Peyer's patch (tissue), 4 donors: Measurements from ENCODE around the gene ACSL4. TPM values are rescaled to one million over a fixed set of nuclear protein-coding genes. Genes with fewer than 3 reads are reported as not detected.
"Not testable (repeated sequence)": the region's sequence is repeated elsewhere in the genome, so short reads cannot be mapped to it uniquely, and the experiment has no call there.

Experiments
- DNase-seq, 3 donors: peaks; one replicate each; pipeline ENCODE4 v3.0.0-alpha.2; 2017 to 2019
- H3K27ac ChIP-seq, 4 donors: fragments of 200-600 bp; sonication (generic); one replicate each; pipeline ENCODE4 v1.5.1; 2016 to 2019
- H3K27me3 ChIP-seq, 2 donors: fragments of 200-600 bp; sonication (generic); one replicate each; pipeline ENCODE4 v1.5.1; 2019
- H3K36me3 ChIP-seq, 3 donors: fragments of 200-600 bp; sonication (generic); one replicate each; pipeline ENCODE4 v1.5.1; 2016 to 2019
- H3K4me1 ChIP-seq, 4 donors: fragments of 200-600 bp; sonication (generic); one replicate each; pipeline ENCODE4 v1.5.1; 2016 to 2019
- H3K4me3 ChIP-seq, 4 donors: fragments of 200-600 bp; sonication (generic); 1 replicate in 3 of 4; 2 replicates in 1 of 4; pipeline ENCODE4 v1.5.1; 2016 to 2019; ENCODE audit warnings: mild to moderate bottlenecking in 1 of 4
- H3K9me3 ChIP-seq, 4 donors: fragments of 200-600 bp; sonication (generic); one replicate each; pipeline ENCODE4 v1.5.1; 2016 to 2019; ENCODE audit warnings: mild to moderate bottlenecking in 1 of 4
- POLR2A ChIP-seq, 2 donors: fragments of 450-650 bp; IDR thresholded peaks; one replicate each; pipeline ENCODE4 v1.5.1; 2017; ENCODE audit warnings: antibody characterized with exemption in 2 of 2, mild to moderate bottlenecking in 2 of 2, moderate library complexity in 2 of 2
- total RNA-seq, 4 donors: library from RNA; depleted of rRNA; stranded (reverse); fragments of >200 nt; gene quantifications; one replicate each; pipeline ENCODE4 v1.1.0, GENCODE V29; 2016
- TF ChIP-seq, protein P1 (sequence below), 6 experiments: fragments of 450-650 bp in 4 of 6; fragments of 200-600 bp in 2 of 6; sonication (generic) in 1 of 6; IDR thresholded peaks; one replicate each; pipeline ENCODE4 v1.5.1; 2017 to 2019; ENCODE audit warnings: antibody characterized with exemption in 6 of 6, mild to moderate bottlenecking in 3 of 6, moderate library complexity in 1 of 6

The ACSL4 gene
- total RNA-seq, 4 donors from 2014 or later = 12.4 to 32.2 (median 17.6) TPM

DNA sequence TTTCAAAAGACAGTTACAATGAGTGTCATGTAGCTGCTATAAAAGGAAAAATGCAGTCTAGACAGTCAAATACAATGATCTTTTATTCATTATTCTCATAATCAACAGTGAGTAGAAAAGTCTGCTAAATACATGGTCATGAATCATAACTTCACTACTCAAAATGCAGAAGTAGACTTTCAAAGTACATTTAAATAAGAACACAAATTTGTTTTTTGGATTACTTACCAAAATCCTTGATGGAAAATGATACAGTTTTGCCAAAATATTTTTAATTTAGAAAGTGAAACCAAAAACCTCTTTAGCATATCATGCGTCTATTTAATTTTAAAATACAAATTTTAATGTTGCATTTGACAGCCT lies 4.9 kb downstream of the ACSL4 start:
- H3K27ac ChIP-seq = peak overlapping the region in 1 of 4 donors; percentile 26
- no peaks in the 10 kb centered on the region for H3K9me3 ChIP-seq
- H3K27me3 ChIP-seq = no peaks in the 10 kb centered on the region
- no peaks in the 10 kb centered on the region for H3K4me1 ChIP-seq
- no peak for DNase-seq
- TF ChIP-seq, protein P1, sequence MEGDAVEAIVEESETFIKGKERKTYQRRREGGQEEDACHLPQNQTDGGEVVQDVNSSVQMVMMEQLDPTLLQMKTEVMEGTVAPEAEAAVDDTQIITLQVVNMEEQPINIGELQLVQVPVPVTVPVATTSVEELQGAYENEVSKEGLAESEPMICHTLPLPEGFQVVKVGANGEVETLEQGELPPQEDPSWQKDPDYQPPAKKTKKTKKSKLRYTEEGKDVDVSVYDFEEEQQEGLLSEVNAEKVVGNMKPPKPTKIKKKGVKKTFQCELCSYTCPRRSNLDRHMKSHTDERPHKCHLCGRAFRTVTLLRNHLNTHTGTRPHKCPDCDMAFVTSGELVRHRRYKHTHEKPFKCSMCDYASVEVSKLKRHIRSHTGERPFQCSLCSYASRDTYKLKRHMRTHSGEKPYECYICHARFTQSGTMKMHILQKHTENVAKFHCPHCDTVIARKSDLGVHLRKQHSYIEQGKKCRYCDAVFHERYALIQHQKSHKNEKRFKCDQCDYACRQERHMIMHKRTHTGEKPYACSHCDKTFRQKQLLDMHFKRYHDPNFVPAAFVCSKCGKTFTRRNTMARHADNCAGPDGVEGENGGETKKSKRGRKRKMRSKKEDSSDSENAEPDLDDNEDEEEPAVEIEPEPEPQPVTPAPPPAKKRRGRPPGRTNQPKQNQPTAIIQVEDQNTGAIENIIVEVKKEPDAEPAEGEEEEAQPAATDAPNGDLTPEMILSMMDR (IDR thresholded peaks at IDR 0.05) = no peak
- no peak for TF ChIP-seq POLR2A (IDR thresholded peaks at IDR 0.05)
- peak overlapping the region in 1 of 4 donors; percentile 7 for H3K4me3 ChIP-seq
- H3K36me3 ChIP-seq = no peaks in the 10 kb centered on the region

DNA sequence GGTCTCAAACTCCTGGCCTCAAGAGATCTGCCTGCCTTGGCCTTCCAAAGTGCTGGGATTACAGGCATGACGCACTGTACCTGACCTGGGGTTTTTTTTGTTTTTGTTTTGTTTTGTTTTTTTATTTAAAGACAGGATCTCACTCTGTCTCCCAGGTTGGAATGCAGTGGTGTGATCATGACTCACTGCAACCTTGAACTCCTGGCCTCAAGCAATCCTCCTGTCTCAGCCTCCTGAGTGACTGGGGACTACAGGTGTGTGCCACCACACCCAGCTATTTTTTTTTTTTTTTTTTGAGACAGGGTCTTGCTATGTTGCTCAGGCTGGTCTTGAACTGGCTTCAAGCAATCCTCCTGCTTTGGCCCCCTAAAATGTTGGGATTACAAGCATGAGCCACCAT lies 8.1 kb downstream of the ACSL4 start:
- not testable (repeated sequence) for H3K4me3 ChIP-seq, DNase-seq, H3K27me3 ChIP-seq, H3K4me1 ChIP-seq, H3K36me3 ChIP-seq, H3K27ac ChIP-seq, H3K9me3 ChIP-seq

DNA sequence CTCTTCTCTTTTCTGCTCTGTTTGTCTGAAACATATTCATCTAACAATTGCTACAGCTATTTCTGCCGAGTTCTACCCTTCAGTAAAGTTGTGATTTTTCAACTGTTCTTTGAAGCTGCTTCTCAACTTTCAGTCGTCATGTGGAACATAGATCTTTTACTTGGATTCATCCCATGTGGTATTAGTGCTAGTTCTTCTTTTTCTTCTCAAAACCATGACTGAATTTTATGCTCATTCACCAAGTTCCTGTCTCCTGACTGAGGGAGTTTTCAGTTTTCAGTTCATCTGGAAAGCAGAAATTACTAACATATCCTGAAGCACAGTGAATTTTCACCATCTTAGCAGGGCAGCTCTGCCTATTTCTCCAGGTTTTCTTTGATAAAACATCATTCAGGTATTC lies 12.1 kb downstream of the ACSL4 start:
- H3K4me1 ChIP-seq = no peaks in the 10 kb centered on the region
- DNase-seq = no peak
- no peaks in the 10 kb centered on the region for H3K36me3 ChIP-seq
- H3K27me3 ChIP-seq = no peaks in the 10 kb centered on the region
- no peak for TF ChIP-seq POLR2A (IDR thresholded peaks at IDR 0.05)
- H3K9me3 ChIP-seq = no peaks in the 10 kb centered on the region
- H3K27ac ChIP-seq = no peak overlapping the region
- no peak overlapping the region for H3K4me3 ChIP-seq

DNA sequence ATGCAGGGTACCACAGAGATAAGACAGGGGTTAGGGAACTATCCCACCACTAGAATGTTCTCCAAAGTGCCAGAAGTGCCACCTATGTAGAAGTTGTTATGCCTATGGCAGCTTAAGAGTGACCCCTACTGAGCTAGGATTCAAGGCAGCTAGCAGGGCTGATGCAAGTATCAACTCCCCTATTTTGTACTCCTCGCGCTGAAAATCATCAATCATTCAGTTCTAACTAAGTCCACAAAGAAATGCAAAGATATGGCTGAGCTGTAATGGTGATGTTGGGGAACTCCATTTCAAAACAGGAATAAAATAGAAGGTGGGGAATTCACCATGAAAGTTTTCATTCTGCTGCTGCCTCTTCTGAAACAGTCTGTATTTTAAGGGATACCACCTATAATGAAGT lies 13.8 kb downstream of the ACSL4 start:
- no peak for TF ChIP-seq POLR2A (IDR thresholded peaks at IDR 0.05)
- TF ChIP-seq, protein P1 (IDR thresholded peaks at IDR 0.05) = no peak
- Histone ChIP-seq H3K27ac (no peak overlapping the region), H3K27me3 (no peaks in the 10 kb centered on the region), H3K4me3 (no peak overlapping the region), H3K36me3 (no peaks in the 10 kb centered on the region), H3K4me1 (no peaks in the 10 kb centered on the region), H3K9me3 (no peaks in the 10 kb centered on the region)
- DNase-seq = no peak

DNA sequence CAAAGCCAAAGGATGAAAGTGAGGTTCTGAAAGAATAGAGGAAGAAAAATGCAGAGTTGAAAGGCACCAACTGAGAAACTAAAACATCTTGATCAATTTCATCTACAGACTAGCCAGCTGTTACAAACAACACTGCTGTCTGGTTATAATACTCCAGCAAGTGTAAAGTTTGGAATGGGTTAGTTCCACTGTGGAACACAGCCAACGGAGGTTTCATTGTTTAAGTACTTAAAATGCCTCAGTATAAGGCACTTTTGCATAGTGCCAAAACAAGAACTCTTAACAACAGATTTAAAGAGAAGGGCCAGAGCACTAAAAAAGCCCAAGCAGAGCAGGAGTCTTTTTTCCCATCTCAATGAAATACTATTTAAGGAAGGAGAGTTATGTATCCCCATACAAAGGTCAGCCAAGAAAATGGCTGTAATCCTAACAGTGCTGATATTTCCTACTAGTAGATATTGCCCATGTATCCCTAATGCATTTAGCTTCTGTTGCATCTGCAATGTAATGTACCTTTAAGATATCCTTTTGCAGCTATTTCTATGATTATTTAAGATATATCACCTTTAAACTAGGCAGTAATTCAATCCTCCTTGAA lies 16.5 kb downstream of the ACSL4 start:
- Histone ChIP-seq H3K27me3 (no peaks in the 10 kb centered on the region), H3K9me3 (no peaks in the 10 kb centered on the region), H3K36me3 (no peaks in the 10 kb centered on the region), H3K4me3 (no peak overlapping the region), H3K4me1 (no peaks in the 10 kb centered on the region), H3K27ac (no peak overlapping the region)
- no peak for DNase-seq
- no peak for TF ChIP-seq POLR2A (IDR thresholded peaks at IDR 0.05)
- TF ChIP-seq, protein P1 (IDR thresholded peaks at IDR 0.05) = no peak

DNA sequence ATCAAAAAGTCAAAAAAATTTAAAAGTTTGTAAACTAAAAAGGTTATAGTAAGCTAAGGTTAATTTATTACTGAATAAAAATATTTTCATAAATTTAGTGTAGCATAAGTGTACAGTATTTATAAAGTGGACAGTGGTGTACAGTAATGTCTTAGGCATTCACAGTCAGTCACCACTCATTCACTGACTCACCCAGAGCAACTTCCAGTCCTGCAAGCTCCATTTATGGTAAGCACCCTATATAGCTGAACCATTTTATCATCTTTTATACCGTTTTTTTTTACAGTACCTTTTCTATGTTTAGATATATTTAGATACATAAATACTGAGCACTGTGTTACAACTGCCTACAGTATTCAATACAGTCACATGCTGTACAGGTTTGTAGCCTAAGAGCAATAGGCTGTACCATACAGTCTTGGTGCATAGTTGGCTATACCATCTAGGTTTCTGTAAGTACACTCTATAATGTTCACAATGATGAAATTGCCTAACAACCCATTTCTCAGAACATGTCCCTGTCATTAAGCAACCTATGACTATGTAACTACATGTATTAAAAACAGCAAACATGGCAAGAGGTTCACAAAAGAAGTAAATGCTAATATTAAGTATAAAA lies 18.6 kb downstream of the ACSL4 start:
- Histone ChIP-seq H3K4me1 (no peaks in the 10 kb centered on the region), H3K4me3 (no peak overlapping the region), H3K27ac (no peak overlapping the region), H3K36me3 (no peaks in the 10 kb centered on the region), H3K9me3 (no peaks in the 10 kb centered on the region), H3K27me3 (no peaks in the 10 kb centered on the region)
- DNase-seq = no peak
- no peak for TF ChIP-seq POLR2A (IDR thresholded peaks at IDR 0.05)

DNA sequence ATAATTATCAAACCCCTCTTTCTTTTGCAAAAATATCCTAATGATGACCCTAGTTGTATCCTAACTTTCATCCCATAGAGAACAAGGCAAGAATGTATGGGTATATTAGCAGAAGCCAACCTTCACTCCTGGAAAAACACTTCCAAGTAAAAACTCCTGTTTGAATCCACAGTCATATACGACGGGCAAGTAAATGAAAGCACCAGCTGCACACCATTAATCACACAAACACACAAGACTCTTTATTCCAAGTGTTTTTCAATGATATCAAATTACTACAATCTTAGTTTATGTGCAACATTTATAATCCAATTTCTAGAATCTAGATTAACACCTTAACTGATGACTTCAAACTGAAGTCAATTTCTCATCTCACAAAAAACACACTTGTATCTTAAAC lies 22.9 kb downstream of the ACSL4 start:
- no peaks in the 10 kb centered on the region for H3K36me3 ChIP-seq
- H3K4me3 ChIP-seq = no peak overlapping the region
- H3K27ac ChIP-seq = peak overlapping the region in 1 of 4 donors; percentile 12
- no peak for TF ChIP-seq POLR2A (IDR thresholded peaks at IDR 0.05)
- TF ChIP-seq, protein P1 (IDR thresholded peaks at IDR 0.05) = no peak
- no peaks in the 10 kb centered on the region for H3K27me3 ChIP-seq
- no peaks in the 10 kb centered on the region for H3K4me1 ChIP-seq
- no peak for DNase-seq
- no peaks in the 10 kb centered on the region for H3K9me3 ChIP-seq
